ENCODE measurements around the gene ZNF606. TPM values are rescaled to one million over a fixed set of nuclear protein-coding genes. Genes with fewer than 3 reads are reported as not detected.
A peak's percentile ranks its signal among the peaks of the same experiment; 100 is the strongest.
"Not testable (repeated sequence)": the region's sequence is repeated elsewhere in the genome, so short reads cannot be mapped to it uniquely, and the experiment has no call there.

Gene ZNF606
- total RNA-seq, 3 donors from 2014 or later, result 11.6 to 17.1 (median 13.8) TPM

GRCh38 chr19:58010507-58010906, 7.9 kb upstream of the ZNF606 start:
- H3K9me3 ChIP-seq, result peaks cover 30% of the 10 kb centered on the region
- intact Hi-C loops (cut with DNase I, micrococcal nuclease), result no loop called here
- ATAC-seq (no peak), DNase-seq (no peak)
- no peaks in the 10 kb centered on the region for H3K36me3 ChIP-seq (ENCODE audit: low read depth)
- H3K4me1 ChIP-seq (ENCODE audit: low read depth), result peaks cover 9% of the 10 kb centered on the region
- H3K4me3 ChIP-seq, result no peak overlapping the region
- TF ChIP-seq CTCF (IDR thresholded peaks at IDR 0.05), result no peak

- peaks cover 9% of the 10 kb centered on the region for H3K4me1 ChIP-seq (ENCODE audit: low read depth)
- H3K9me3 ChIP-seq, result peaks cover 37% of the 10 kb centered on the region
- H3K36me3 ChIP-seq (ENCODE audit: low read depth), result peaks cover 1% of the 10 kb centered on the region
- intact Hi-C loops (cut with DNase I, micrococcal nuclease), result no loop called here
- no peak for TF ChIP-seq CTCF (IDR thresholded peaks at IDR 0.05)
- peak overlapping the region; percentile 19 for H3K4me3 ChIP-seq
- DNase-seq (peak; percentile 80 to 94 (median 92)), ATAC-seq (peak; percentile 97)
Observed at GRCh38 chr19:58009666-58010301, 7.2 kb upstream of the ZNF606 start.

DNA sequence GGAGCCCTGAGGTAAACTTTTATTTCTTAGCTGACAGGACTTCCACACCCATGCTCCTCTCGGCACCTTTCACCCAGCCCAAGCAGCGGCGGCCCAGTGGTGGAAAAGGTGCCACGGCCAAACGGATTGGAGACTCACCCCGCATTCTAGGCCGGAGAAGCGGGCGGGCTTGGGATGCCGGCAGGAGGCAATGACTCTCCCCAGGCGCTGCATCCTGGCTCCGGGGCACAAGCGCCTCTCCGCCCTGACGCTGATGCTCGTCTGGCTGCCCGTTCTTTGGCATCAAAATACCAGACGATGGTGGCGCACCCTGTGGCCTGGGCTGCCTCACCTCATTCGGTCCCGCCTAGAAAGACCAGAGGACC, 6.7 kb upstream of the ZNF606 start:
- peak; percentile 34 for ATAC-seq
- no peak for TF ChIP-seq CTCF (IDR thresholded peaks at IDR 0.05)
- Histone ChIP-seq H3K9me3 (peaks cover 42% of the 10 kb centered on the region), H3K4me3 (no peak overlapping the region), H3K36me3 (ENCODE audit: low read depth) (peaks cover 2% of the 10 kb centered on the region), H3K4me1 (ENCODE audit: low read depth) (peaks cover 9% of the 10 kb centered on the region)
- no peak for DNase-seq
- intact Hi-C loops (cut with DNase I, micrococcal nuclease), result no loop called here

DNA sequence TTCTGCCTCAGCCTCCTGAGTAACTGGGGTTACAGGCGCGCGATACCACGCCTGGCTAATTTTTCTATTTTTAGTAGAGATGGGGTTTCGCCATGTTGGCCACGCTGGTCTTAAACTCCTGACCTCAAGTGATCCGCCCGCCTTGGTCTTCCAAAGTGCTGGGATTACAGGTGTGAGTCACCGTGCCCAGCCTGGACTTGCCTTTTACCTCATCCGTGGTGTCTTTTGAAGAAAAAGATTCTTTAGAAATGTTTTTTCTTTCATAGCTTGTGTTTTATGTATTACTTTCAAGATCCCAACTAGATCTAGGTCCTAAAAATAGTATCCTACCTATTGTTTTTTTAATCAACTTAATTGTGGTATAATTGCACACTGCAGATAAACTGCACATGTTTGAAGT, 6.3 kb upstream of the ZNF606 start:
- peaks cover 46% of the 10 kb centered on the region for H3K9me3 ChIP-seq
- H3K4me1 ChIP-seq (ENCODE audit: low read depth); H3K4me3 ChIP-seq; intact Hi-C loops (cut with DNase I, micrococcal nuclease); DNase-seq; H3K36me3 ChIP-seq (ENCODE audit: low read depth); ATAC-seq: not testable (repeated sequence)

DNA sequence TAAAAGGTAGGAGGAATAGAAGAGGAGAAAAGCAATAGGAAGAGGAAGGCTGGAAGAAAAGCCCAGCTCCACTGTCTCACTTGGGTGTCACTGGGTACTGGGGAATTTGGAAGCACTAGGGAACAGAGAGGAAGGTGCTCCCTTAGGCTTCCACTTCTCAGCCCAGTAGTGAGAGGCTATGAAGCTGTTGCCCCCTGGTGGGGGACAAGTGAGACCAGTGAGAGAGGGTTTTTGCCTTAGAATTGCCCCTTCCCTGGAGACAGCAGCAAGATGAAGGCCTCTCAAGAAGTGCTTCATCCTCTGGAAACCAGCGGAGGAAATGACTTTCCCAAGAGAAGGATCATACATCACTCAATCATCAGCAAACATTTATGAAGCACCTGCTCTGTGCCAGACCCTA, 4.7 kb upstream of the ZNF606 start:
- TF ChIP-seq CTCF (IDR thresholded peaks at IDR 0.05), result no peak
- ATAC-seq (no peak), DNase-seq (no peak)
- intact Hi-C loops (cut with DNase I, micrococcal nuclease), result no loop called here
- H3K36me3 ChIP-seq (ENCODE audit: low read depth), result peaks cover 2% of the 10 kb centered on the region
- peaks cover 9% of the 10 kb centered on the region for H3K4me1 ChIP-seq (ENCODE audit: low read depth)
- no peak overlapping the region for H3K4me3 ChIP-seq
- H3K9me3 ChIP-seq, result peaks cover 49% of the 10 kb centered on the region

DNA sequence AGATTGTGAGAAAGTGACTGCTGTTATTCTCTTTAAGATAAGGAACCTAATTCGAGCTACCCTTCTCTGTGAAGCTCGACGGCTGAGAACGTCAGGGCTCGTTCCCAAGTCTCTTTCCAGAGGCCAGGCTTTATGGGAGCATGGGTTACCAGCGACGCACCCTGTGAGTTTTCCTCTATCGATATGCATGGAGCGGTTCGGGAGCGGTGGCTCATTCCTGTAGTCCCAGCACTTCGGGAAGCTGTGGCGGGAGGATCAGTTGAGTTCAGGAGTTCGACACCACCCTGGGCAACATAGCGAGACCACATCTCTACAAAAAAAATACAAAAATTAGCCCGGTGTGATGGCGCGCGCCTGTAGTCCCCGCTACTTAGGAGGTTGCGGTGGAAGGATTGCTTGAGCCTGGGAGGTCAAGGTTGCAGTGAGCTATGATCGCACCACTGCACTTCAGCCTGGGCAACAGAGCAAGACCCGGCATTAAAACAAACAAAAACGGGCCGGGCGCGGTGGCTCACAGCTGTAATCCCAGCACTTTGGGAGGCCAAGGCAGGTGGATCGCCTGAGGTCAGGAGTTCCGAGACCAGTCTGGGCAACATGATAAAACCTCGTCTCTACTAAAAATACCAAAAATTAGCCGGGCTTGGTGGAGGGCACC, 681 bp upstream of the ZNF606 start:
- intact Hi-C loops (cut with DNase I, micrococcal nuclease), result no loop called here
- ATAC-seq, result no peak
- peaks cover 63% of the 10 kb centered on the region for H3K9me3 ChIP-seq

More for the DNA sequence above, 681 bp upstream of the ZNF606 start:
- no peak for TF ChIP-seq CTCF (IDR thresholded peaks at IDR 0.05)
- H3K4me1 ChIP-seq (ENCODE audit: low read depth), result peaks cover 6% of the 10 kb centered on the region
- DNase-seq, result no peak
- peaks cover 2% of the 10 kb centered on the region for H3K36me3 ChIP-seq (ENCODE audit: low read depth)
- H3K4me3 ChIP-seq, result peak overlapping the region; percentile 83
